HepG2 (cell line): Measurements from ENCODE around the gene ARL16. TPM values are rescaled to one million over a fixed set of nuclear protein-coding genes. Genes with fewer than 3 reads are reported as not detected.

Experiments
- ATAC-seq: fragments of 200-7000 bp; cut with Tn5 transposase; 3 replicates; pipeline ENCODE4 v1.9.1; 2020; ENCODE audit warnings: mild to moderate bottlenecking, moderate library complexity
- BruUV-seq: library from RNA; stranded (reverse); fragments of 400-500 nt; replicated peaks from 2 replicates; lab custom pipeline; 2021; lab: Mats Ljungman, UMichigan
- CTCF ChIA-PET: fragments of 300-600 bp; formaldehyde crosslinking; extraction: SDS; loops from one replicate; lab custom pipeline; 2021; ENCODE audit warnings: low total read pairs, inconsistent platforms, low intra/inter-chr PET ratio; lab: Yijun Ruan, JAX
- POLR2A ChIA-PET: fragments of 350-600 bp; sonication (Branson Sonifier 250); formaldehyde crosslinking; loops from one replicate; lab custom pipeline; 2020; ENCODE audit warnings: antibody characterized with exemption, inconsistent platforms; lab: Yijun Ruan, JAX
- DNase-seq: peaks from one replicate; pipeline ENCODE4 v3.0.0-alpha.2; 2015; ENCODE audit warnings: low spot score
- FAIRE-seq: peaks from 3 replicates; lab custom pipeline; 2011; peaks lifted over from hg19 to GRCh38; lab: Jason Lieb, UNC
- H2AFZ ChIP-seq: one replicate; pipeline ENCODE4 v1.6.1; 2011; ENCODE audit warnings: low read length, inconsistent platforms
- H3K27ac ChIP-seq: fragments of 300-600 bp; 3 replicates; pipeline ENCODE4 v1.8.0; 2011; ENCODE audit warnings: mixed run types, mild to moderate bottlenecking, mixed read lengths, low read length, inconsistent platforms; ENCODE audit not compliant: insufficient read depth; ENCODE audit errors: extremely low read length
- H3K27me3 ChIP-seq, 2 experiments: fragments of 200-600 bp in 1 of 2; 2 replicates in 1 of 2; 3 replicates in 1 of 2; pipeline versions ENCODE4 v1.6.0 to v1.8.0; 2011; ENCODE audit warnings: low read length in 2 of 2, mild to moderate bottlenecking in 2 of 2, moderate library complexity in 2 of 2, inconsistent platforms in 1 of 2; ENCODE audit not compliant: insufficient read depth in 2 of 2, control insufficient read depth in 1 of 2
- H3K36me3 ChIP-seq, 2 experiments: fragments of 200-600 bp in 1 of 2; replicated peaks in 1 of 2; 2 replicates in 1 of 2; 3 replicates in 1 of 2; pipeline versions ENCODE4 v1.5.1 to v1.8.0; 2011; ENCODE audit warnings: low read length in 2 of 2, inconsistent platforms in 1 of 2; ENCODE audit not compliant: insufficient read depth in 2 of 2, control insufficient read depth in 1 of 2
- H3K4me1 ChIP-seq: 2 replicates; pipeline ENCODE4 v1.5.1; 2012; ENCODE audit warnings: low read length, inconsistent platforms; ENCODE audit not compliant: insufficient read depth
- H3K4me2 ChIP-seq: 2 replicates; pipeline ENCODE4 v1.6.0; 2011; ENCODE audit warnings: low read depth, low read length, inconsistent platforms
- H3K4me3 ChIP-seq, 3 experiments: fragments of 200-600 bp in 1 of 3; sonication (generic), shearing (Covaris generic) in 1 of 3; replicated peaks in 1 of 3; 2 replicates each; pipeline ENCODE4 v1.5.1; 2011 to 2016; ENCODE audit warnings: low read length in 3 of 3, inconsistent platforms in 2 of 3, low read depth in 2 of 3, mild to moderate bottlenecking in 2 of 3, control low read depth in 1 of 3, mixed read lengths in 1 of 3; ENCODE audit not compliant: insufficient read depth in 1 of 3
- H3K79me2 ChIP-seq: one replicate; pipeline ENCODE4 v1.6.1; 2011; ENCODE audit warnings: low read length, inconsistent platforms; ENCODE audit not compliant: insufficient read depth
- H3K9ac ChIP-seq: 2 replicates; pipeline ENCODE4 v1.6.0; 2011; ENCODE audit warnings: mild to moderate bottlenecking, low read depth, low read length, inconsistent platforms; ENCODE audit not compliant: insufficient read depth
- H3K9me3 ChIP-seq: 2 replicates; pipeline ENCODE4 v1.5.1; 2012; ENCODE audit warnings: mild to moderate bottlenecking, low read length
- H4K20me1 ChIP-seq: 2 replicates; pipeline ENCODE4 v1.6.0; 2011; ENCODE audit warnings: inconsistent platforms, mild to moderate bottlenecking, low read length, moderate library complexity; ENCODE audit not compliant: insufficient read depth
- BATF2 ChIP-seq: sonication (generic); formaldehyde crosslinking; IDR thresholded peaks from 2 replicates; pipeline ENCODE4 v1.8.0; 2022; ENCODE audit warnings: mild to moderate bottlenecking, missing genetic modification reagents, moderate library complexity
- CENPT ChIP-seq: sonication (generic); formaldehyde crosslinking; IDR thresholded peaks from 2 replicates; pipeline ENCODE4 v1.8.0; 2022; ENCODE audit warnings: low read depth, mild to moderate bottlenecking, moderate library complexity, missing genetic modification reagents
- HNF1A ChIP-seq, 2 experiments: sonication (generic) in 1 of 2; formaldehyde crosslinking in 1 of 2; IDR thresholded peaks; 2 replicates each; pipeline versions ENCODE4 v1.4.0 to v1.6.1; 2016 to 2020; ENCODE audit warnings: borderline replicate concordance in 1 of 2, low read depth in 1 of 2, mild to moderate bottlenecking in 1 of 2, missing genetic modification reagents in 1 of 2
- JDP2 ChIP-seq: sonication (generic); formaldehyde crosslinking; IDR thresholded peaks from 2 replicates; pipeline ENCODE4 v1.8.1; 2022; ENCODE audit warnings: missing genetic modification reagents, borderline replicate concordance
- KLF6 ChIP-seq: IDR thresholded peaks from 2 replicates; pipeline ENCODE4 v1.8.0; 2016; ENCODE audit warnings: missing biosample characterization, missing genetic modification reagents
- MNT ChIP-seq: fragments of 450-650 bp; IDR thresholded peaks from 2 replicates; pipeline ENCODE4 v1.6.1; 2016
- RBAK ChIP-seq: sonication (generic); formaldehyde crosslinking; IDR thresholded peaks from 2 replicates; pipeline ENCODE4 v1.5.1; 2020; ENCODE audit warnings: mild to moderate bottlenecking, missing genetic modification reagents
- SKI ChIP-seq: fragments of 450-650 bp; IDR thresholded peaks from one replicate; pipeline ENCODE4 v1.6.1; 2018; ENCODE audit warnings: mild to moderate bottlenecking; ENCODE audit not compliant: partially characterized antibody
- ZFP36L1 ChIP-seq: sonication (generic); formaldehyde crosslinking; IDR thresholded peaks from 2 replicates; pipeline ENCODE4 v1.8.0; 2022; ENCODE audit warnings: mild to moderate bottlenecking, missing genetic modification reagents, moderate library complexity
- ZNF121 ChIP-seq: sonication (generic); formaldehyde crosslinking; IDR thresholded peaks from 2 replicates; pipeline ENCODE4 v1.5.0; 2020; ENCODE audit warnings: mild to moderate bottlenecking, missing genetic modification reagents
- ZNF180 ChIP-seq: sonication (generic); formaldehyde crosslinking; IDR thresholded peaks from 2 replicates; pipeline ENCODE4 v1.4.0; 2020; ENCODE audit warnings: low read depth, missing genetic modification reagents, borderline replicate concordance
- ZNF253 ChIP-seq: sonication (generic); formaldehyde crosslinking; IDR thresholded peaks from 2 replicates; pipeline ENCODE4 v1.8.0; 2022; ENCODE audit warnings: mild to moderate bottlenecking, missing genetic modification reagents, borderline replicate concordance
- ZNF615 ChIP-seq: sonication (generic); formaldehyde crosslinking; IDR thresholded peaks from 2 replicates; pipeline ENCODE4 v1.5.0; 2020; ENCODE audit warnings: mild to moderate bottlenecking, missing genetic modification reagents, borderline replicate concordance
- ZNF850 ChIP-seq: sonication (generic); formaldehyde crosslinking; conservative IDR thresholded peaks from 2 replicates; pipeline ENCODE4 v1.9.0; 2021; ENCODE audit warnings: mild to moderate bottlenecking, missing genetic modification reagents
- WGBS: methylation state at CpG from one replicate; pipeline ENCODE4 v1.1.6; 2017; ENCODE audit warnings: low lambda C conversion rate; 5-methylcytosine and 5-hydroxymethylcytosine counted together
- in situ Hi-C: cut with HindIII; loops from 2 replicates; pipeline ENCODE4 v1.10.0; 2017; ENCODE audit warnings: low pct_unique_long_range_greater_than_20kb; ENCODE audit not compliant: extremely low pct_ligation_motif_present
- intact Hi-C: fragments of 100-400 bp; cut with micrococcal nuclease; formaldehyde crosslinking; loops from one replicate; pipeline ENCODE4 v1.10.0; 2022; ENCODE audit not compliant: unreplicated experiment
- polyA plus RNA-seq, 8 experiments: library from polyadenylated mRNA; depleted of rRNA in 3 of 8; stranded (reverse) in 7 of 8; unstranded in 1 of 8; fragments of >200 nt; fragmentation: Illumina TruSeq in 4 of 8; extraction: Trizol in 4 of 8; gene quantifications; 2 replicates each; pipeline versions ENCODE4 v1.2.1 to v1.2.3, GENCODE V29; 2011 to 2016; ENCODE audit warnings: low read depth in 4 of 8, missing spikeins in 1 of 8, mixed read lengths in 1 of 8; ENCODE audit not compliant: insufficient read depth in 1 of 8
- total RNA-seq, 5 experiments: library from RNA; depleted of rRNA; stranded (reverse); fragments of >200 nt; fragmentation: Illumina TruSeq; extraction: Trizol; gene quantifications; 2 replicates each; pipeline ENCODE4 v1.2.3, GENCODE V29; 2016; ENCODE audit warnings: low read depth in 1 of 5

ARL16 gene
- total and polyA plus RNA-seq, 2 of the 13 experiments (the other 11 are each of a cell fraction or from before 2014, with no cell fraction given), result 20.8 to 30.8 TPM

- TF ChIP-seq ZFP36L1 (CRISPR knock-in tag) (no peak), BATF2 (CRISPR knock-in tag) (no peak), SKI (no peak), KLF6 (CRISPR knock-in tag) (no peak), JDP2 (CRISPR knock-in tag) (no peak), RBAK (CRISPR knock-in tag) (no peak), CENPT (CRISPR knock-in tag) (no peak), HNF1A (IDR thresholded peaks at IDR 0.05; ENCODE audit: low read depth) (no peak), HNF1A (CRISPR knock-in tag; IDR thresholded peaks at IDR 0.05; ENCODE audit: borderline replicate concordance) (no peak), ZNF615 (CRISPR knock-in tag) (no peak), ZNF850 (no peak), MNT (peak; percentile 66), ZNF180 (CRISPR knock-in tag) (no peak), ZNF253 (CRISPR knock-in tag) (no peak), ZNF121 (CRISPR knock-in tag) (peak; percentile 54; the same call in 1 of the 2 replicates)
- in situ Hi-C loops (no loop called here), intact Hi-C loops (no loop called here)
- ATAC-seq (no peak), FAIRE-seq (no peak), DNase-seq (no peak)
- ChIA-PET CTCF (no interaction called here), POLR2A (no interaction called here)
- H3K4me2 ChIP-seq, result no peak overlapping the region
- peaks cover 15% of the 10 kb centered on the region for H4K20me1 ChIP-seq
- H3K4me3 ChIP-seq, result no peak overlapping the region
- 77% methylated on average over 9 of the region's 9 CpGs for WGBS
- no peaks in the 10 kb centered on the region for H3K36me3 ChIP-seq
- no peak overlapping the region for H3K9ac ChIP-seq
- peaks cover 16% of the 10 kb centered on the region for H3K79me2 ChIP-seq
- H3K4me1 ChIP-seq, result peaks cover 17% of the 10 kb centered on the region
- peaks cover 0 to 13% of the 10 kb centered on the region in 2 experiments; a peak in 1 of 5 replicates for H3K27me3 ChIP-seq
- no peak overlapping the region for H3K27ac ChIP-seq
- H3K9me3 ChIP-seq, result no peaks in the 10 kb centered on the region
- no TSS peak for BruUV-seq
- H2AFZ ChIP-seq, result no peak overlapping the region
Measured at GRCh38 chr17:81640011-81640410, 43.6 kb downstream of the ARL16 start.
